SK-N-MC (cell line): Measurements from ENCODE around the gene ALAD.

Experiments used
- DNase-seq: peaks from one replicate; pipeline ENCODE4 v3.0.0-alpha.2; 2011; ENCODE audit warnings: low read depth, low spot score
- H3K27ac ChIP-seq: fragments of 200-600 bp; sonication (generic); 2 replicates; pipeline ENCODE4 v1.5.1; 2016; ENCODE audit warnings: mixed run types
- H3K36me3 ChIP-seq: fragments of 200-600 bp; sonication (generic); 2 replicates; pipeline ENCODE4 v1.6.1; 2017; ENCODE audit warnings: antibody characterized with exemption, low read length, mixed read lengths; ENCODE audit not compliant: insufficient read depth
- H3K4me3 ChIP-seq: fragments of 200-600 bp; sonication (generic); 2 replicates; pipeline ENCODE4 v1.5.1; 2016
- H3K9ac ChIP-seq: fragments of 200-600 bp; sonication (generic); 2 replicates; pipeline ENCODE4 v1.8.0; 2017; ENCODE audit warnings: mixed run types, mixed read lengths; ENCODE audit not compliant: insufficient read length
- H3K9me3 ChIP-seq: fragments of 200-600 bp; sonication (generic); 2 replicates; pipeline ENCODE4 v1.6.1; 2017; ENCODE audit warnings: low read depth, mild to moderate bottlenecking, antibody characterized with exemption, low read length, moderate library complexity, mixed read lengths
- EZH2 ChIP-seq: fragments of 200-600 bp; sonication (generic); IDR thresholded peaks from one replicate; pipeline ENCODE4 v1.6.1; 2017; ENCODE audit warnings: antibody characterized with exemption
- FOXP2 ChIP-seq: optimal IDR thresholded peaks from 2 replicates; pipeline ENCODE3; 2011; ENCODE audit warnings: mild to moderate bottlenecking, moderate library complexity; ENCODE audit not compliant: insufficient read depth; ENCODE audit errors: extremely low read length, control extremely low read depth
- POLR2AphosphoS5 ChIP-seq: IDR thresholded peaks from 2 replicates; pipeline ENCODE4 v1.6.1; 2012; ENCODE audit warnings: mild to moderate bottlenecking, low read depth, low read length, borderline replicate concordance

ALAD gene

DNA sequence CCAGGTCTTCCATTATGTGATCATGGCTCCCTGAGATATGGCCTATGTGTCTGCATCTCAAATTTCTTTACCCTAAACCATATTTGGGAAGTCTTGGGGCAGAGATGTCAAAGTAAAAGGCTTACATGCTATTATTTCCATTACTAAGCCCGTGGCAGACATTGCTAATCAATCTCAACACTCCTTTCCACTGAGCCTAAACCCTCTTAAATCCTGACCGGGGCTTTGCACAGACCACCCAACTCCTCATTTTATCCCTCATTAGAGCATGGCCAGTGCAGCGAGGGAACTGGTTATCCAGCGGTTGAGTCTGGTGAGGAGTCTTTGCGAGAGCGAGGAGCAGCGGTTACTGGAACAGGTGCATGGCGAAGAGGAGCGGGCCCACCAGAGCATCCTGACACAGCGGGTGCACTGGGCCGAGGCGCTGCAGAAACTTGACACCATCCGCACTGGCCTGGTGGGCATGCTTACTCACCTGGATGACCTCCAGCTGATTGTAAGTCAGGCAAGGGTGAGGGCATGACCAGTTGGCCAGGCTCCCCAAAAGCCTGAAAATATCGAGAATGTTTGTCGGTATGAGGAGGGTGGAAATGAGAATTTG lies 40.7 kb downstream of the ALAD start:
- no peaks in the 10 kb centered on the region for H3K9me3 ChIP-seq
- no peaks in the 10 kb centered on the region for H3K36me3 ChIP-seq
- no peak overlapping the region for H3K4me3 ChIP-seq
- H3K9ac ChIP-seq: no peak overlapping the region
- no peak for TF ChIP-seq FOXP2
- TF ChIP-seq EZH2: no peak
- no peak for TF ChIP-seq POLR2AphosphoS5
- no peak overlapping the region for H3K27ac ChIP-seq
- DNase-seq: no peak

DNA sequence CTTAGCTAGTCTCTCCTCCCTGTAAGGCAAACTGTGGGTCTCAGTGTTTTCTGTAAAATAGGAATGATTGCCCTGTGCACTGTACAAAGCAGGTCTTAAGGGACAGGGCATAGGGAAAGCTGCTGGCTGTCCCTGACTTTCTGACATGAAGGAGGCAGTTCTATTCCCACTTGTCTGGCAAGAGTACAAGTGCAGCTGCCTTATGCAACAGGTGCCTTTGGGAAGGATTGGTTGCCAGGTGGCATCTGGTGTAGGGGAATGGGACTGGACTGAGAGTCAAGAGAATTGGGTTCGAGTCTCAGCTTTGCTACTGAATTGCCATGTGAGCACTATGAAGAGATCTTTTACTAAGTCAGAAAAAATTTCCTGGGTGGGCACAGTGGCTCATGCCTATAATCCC lies 41.7 kb downstream of the ALAD start:
- H3K9ac ChIP-seq: no peak overlapping the region
- DNase-seq: no peak
- no peak overlapping the region for H3K27ac ChIP-seq
- H3K4me3 ChIP-seq: no peak overlapping the region
- H3K9me3 ChIP-seq: no peaks in the 10 kb centered on the region
- H3K36me3 ChIP-seq: no peaks in the 10 kb centered on the region
- TF ChIP-seq EZH2: no peak
- TF ChIP-seq POLR2AphosphoS5: no peak
- TF ChIP-seq FOXP2: no peak

- H3K27ac ChIP-seq: no peak overlapping the region
- TF ChIP-seq POLR2AphosphoS5 (no peak), EZH2 (no peak), FOXP2 (no peak)
- H3K4me3 ChIP-seq: peak overlapping the region; percentile 36
- H3K36me3 ChIP-seq: no peaks in the 10 kb centered on the region
- no peaks in the 10 kb centered on the region for H3K9me3 ChIP-seq
- H3K9ac ChIP-seq: no peak overlapping the region
- DNase-seq: no peak
Measured at GRCh38 chr9:113356686-113357292, 44.3 kb downstream of the ALAD start.

DNA sequence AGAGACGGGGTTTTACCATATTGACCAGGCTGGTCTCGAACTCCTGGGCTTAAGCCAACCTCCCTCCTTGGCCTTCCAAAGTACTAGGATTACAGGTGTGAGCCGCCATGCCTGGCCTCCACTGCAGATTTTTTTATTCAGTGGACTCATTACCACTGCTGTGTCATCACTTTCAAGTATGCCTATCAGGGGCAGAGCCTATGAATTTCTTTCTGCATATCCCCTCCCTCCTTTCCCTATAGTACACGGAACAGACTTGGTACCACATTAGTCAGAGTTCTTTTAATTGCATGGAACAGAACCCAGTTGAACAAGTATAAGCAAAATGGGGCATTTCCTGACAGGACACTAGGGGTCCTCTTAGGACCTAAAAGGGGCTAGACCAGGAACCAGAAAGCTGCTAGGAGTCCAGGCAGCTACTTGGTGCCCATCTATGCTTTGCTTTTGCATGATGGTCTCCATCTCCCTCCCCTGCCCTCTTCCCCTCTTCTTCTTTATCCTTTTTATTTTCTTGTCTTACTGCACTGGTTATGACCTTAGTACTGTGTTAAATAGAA lies 46.0 kb downstream of the ALAD start:
- no peak overlapping the region for H3K9ac ChIP-seq
- no peak for TF ChIP-seq FOXP2
- TF ChIP-seq EZH2: no peak
- TF ChIP-seq POLR2AphosphoS5: no peak
- no peaks in the 10 kb centered on the region for H3K36me3 ChIP-seq
- H3K4me3 ChIP-seq: no peak overlapping the region
- no peak overlapping the region for H3K27ac ChIP-seq
- H3K9me3 ChIP-seq: no peaks in the 10 kb centered on the region
- no peak for DNase-seq

DNA sequence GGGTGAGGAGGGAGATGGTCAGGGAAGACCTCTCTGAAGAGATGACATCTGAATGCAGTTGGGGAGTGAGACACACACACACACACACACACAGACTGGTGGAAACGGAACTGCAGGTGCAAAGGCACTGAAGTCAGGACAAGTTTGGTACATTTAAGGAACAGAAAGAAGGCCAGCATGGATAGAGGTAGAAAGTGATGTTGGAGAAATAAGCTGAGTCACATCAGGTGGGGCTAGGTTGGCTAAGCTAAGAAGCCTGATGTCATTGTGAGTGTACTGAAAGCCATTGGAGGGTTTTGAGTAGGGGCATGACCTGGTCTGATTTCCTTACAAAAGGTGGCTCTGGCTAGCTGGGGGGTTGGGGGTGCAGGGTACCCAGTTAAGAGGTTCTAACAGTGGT lies 48.7 kb downstream of the ALAD start:
- TF ChIP-seq EZH2 (no peak), FOXP2 (no peak), POLR2AphosphoS5 (no peak)
- H3K27ac ChIP-seq: no peak overlapping the region

DNA sequence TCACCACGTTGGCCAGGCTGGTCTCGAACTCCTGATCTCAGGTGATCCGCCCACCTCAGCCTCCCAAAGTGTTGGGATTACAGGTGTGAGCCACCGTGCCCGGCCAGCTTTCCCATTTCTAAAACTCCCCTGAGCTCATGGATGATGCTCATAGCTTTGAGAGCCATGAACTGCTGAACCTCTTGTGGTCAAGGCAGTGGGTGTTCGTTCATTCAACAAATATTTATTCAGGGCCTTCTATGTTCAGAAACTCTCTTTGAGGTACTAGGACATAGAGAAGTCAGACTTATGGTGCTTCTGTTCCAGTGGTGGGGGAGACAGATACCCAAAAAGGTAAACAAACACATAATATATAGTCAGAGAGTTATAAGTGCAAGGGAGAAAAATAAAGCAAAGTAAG lies 49.1 kb downstream of the ALAD start:
- no peak for TF ChIP-seq POLR2AphosphoS5
- TF ChIP-seq FOXP2: no peak
- no peak for TF ChIP-seq EZH2
- Histone ChIP-seq H3K27ac (no peak overlapping the region), H3K9ac (no peak overlapping the region), H3K9me3 (no peaks in the 10 kb centered on the region), H3K36me3 (no peaks in the 10 kb centered on the region), H3K4me3 (no peak overlapping the region)
- DNase-seq: no peak

More for the DNA sequence above, 48.7 kb downstream of the ALAD start:
- Histone ChIP-seq H3K36me3 (no peaks in the 10 kb centered on the region), H3K9me3 (no peaks in the 10 kb centered on the region), H3K9ac (no peak overlapping the region), H3K4me3 (no peak overlapping the region)
- no peak for DNase-seq

DNA sequence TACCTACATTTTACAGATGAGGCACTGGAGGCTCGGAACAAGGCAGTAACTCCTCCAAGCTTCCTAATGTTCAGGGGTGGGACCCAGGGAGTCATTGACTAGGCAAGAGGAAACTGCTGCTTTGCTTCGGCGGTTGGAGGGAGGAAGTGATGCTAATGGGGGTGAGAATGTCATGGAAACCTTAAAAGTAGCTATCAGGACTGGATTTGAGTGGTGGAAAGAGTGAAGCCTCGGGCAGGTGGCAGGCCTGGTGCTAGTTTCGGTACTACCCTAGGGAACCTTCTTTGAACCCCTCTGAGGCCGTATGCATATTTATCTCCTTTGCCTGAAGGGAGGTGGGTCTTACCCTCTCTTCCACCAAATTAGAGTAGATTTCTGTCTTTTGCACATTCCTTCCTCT lies 50.1 kb downstream of the ALAD start:
- TF ChIP-seq FOXP2: no peak
- no peak for TF ChIP-seq POLR2AphosphoS5
- TF ChIP-seq EZH2: no peak
- no peaks in the 10 kb centered on the region for H3K9me3 ChIP-seq
- peak overlapping the region; percentile 43 for H3K4me3 ChIP-seq
- H3K36me3 ChIP-seq: no peaks in the 10 kb centered on the region
- no peak overlapping the region for H3K9ac ChIP-seq
- DNase-seq: no peak
- H3K27ac ChIP-seq: 0 out of 2 replicates have a peak overlapping the region, but pooled peaks have one; percentile 54

DNA sequence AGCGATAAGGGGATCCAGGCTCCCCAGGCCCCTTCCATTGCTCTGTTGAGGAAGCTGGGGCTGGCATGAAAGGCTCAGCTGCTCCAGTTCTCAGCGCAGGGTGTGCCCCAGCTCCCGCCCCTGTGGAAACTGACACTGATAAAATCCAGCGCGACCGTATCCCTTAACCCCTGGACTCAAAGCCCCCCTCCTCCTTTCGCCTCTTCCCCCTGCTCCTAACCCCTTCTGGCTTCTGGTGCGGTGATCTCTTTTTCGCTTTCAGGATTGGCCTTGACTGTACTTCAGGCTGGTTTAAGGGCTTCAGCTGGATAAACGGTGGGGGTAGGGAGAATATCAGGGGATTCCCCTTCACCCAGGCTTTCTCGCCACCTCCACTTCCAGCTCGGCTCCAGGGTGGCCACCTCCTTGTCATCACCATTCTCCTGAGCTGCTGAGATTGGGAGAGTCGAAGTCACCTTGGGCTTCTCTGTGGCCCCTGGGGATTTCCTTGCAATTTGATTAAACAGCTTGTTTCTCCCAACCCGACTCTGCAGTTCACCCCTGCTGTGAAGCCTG lies 50.9 kb downstream of the ALAD start:
- DNase-seq: no peak
- peak overlapping the region; percentile 78 for H3K4me3 ChIP-seq
- TF ChIP-seq POLR2AphosphoS5 (no peak), FOXP2 (no peak), EZH2 (no peak)
- H3K9ac ChIP-seq: no peak overlapping the region
- H3K9me3 ChIP-seq: no peaks in the 10 kb centered on the region
- H3K36me3 ChIP-seq: no peaks in the 10 kb centered on the region
- H3K27ac ChIP-seq: no peak overlapping the region
